Gastroesophageal sphincter (tissue), 3 donors: ENCODE measurements around the gene CD84.

Source experiments
- EP300 ChIP-seq: sonication (generic); formaldehyde crosslinking; IDR thresholded peaks from one replicate; pipeline ENCODE4 v1.6.1; 2017; ENCODE audit warnings: antibody characterized with exemption, mild to moderate bottlenecking
- POLR2A ChIP-seq, 2 donors: fragments of 450-650 bp; IDR thresholded peaks; one replicate each; pipeline ENCODE4 v1.6.1; 2017; ENCODE audit warnings: antibody characterized with exemption in 2 of 2, mild to moderate bottlenecking in 2 of 2, moderate library complexity in 1 of 2
- TF ChIP-seq, protein P1 (sequence below), 4 experiments: fragments of 200-600 bp in 2 of 4; fragments of 450-650 bp in 2 of 4; sonication (generic) in 1 of 4; IDR thresholded peaks; one replicate each; pipeline ENCODE4 v1.5.1; 2017 to 2019; ENCODE audit warnings: antibody characterized with exemption in 4 of 4, mild to moderate bottlenecking in 2 of 4, moderate library complexity in 2 of 4

DNA sequence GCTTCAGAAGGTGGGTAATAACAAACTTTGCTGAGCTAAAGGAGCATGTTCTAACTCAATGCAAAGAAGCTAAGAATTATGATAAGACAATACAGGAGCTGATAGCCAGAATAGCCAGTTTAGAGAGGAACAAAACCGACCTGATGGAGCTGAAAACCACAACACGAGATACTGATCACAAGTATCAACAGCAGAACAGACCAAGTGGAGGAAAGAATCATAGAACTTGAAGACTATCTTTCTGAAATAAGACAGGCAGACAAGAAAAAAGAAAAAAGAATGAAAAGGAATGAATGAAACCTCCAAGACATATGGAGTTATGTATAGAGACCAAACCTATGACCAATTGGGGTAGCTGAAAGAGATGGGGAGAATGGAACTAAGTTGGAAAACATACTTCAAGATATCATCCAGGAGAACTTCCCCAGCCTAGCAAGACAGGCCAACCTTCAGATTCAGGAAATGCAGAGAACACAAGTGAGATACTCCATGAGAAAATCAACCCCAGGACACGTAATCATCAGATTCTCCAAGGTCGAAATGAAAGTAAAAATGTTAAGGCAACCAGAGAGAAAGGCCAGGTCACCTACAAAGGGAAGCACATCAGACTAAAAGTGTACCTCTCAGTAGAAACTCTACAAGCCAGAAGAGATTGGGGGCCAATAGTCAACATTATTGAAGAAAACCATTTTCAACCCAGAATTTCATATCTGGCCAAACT lies 20.5 kb downstream of the CD84 start:
- TF ChIP-seq POLR2A (IDR thresholded peaks at IDR 0.05) (no peak), EP300 (no peak)
- TF ChIP-seq, protein P1, sequence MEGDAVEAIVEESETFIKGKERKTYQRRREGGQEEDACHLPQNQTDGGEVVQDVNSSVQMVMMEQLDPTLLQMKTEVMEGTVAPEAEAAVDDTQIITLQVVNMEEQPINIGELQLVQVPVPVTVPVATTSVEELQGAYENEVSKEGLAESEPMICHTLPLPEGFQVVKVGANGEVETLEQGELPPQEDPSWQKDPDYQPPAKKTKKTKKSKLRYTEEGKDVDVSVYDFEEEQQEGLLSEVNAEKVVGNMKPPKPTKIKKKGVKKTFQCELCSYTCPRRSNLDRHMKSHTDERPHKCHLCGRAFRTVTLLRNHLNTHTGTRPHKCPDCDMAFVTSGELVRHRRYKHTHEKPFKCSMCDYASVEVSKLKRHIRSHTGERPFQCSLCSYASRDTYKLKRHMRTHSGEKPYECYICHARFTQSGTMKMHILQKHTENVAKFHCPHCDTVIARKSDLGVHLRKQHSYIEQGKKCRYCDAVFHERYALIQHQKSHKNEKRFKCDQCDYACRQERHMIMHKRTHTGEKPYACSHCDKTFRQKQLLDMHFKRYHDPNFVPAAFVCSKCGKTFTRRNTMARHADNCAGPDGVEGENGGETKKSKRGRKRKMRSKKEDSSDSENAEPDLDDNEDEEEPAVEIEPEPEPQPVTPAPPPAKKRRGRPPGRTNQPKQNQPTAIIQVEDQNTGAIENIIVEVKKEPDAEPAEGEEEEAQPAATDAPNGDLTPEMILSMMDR (IDR thresholded peaks at IDR 0.05), result no peak
